Sigmoid colon (tissue), 7 donors: ENCODE data around the gene TUBAL3. TPM values are rescaled to one million over a fixed set of nuclear protein-coding genes. Genes with fewer than 3 reads are reported as not detected.

Experiments
- DNase-seq: peaks from one replicate; pipeline ENCODE4 v3.0.0-alpha.2; 2019
- H3K27ac ChIP-seq, 4 donors: fragments of 200-600 bp; sonication (generic); one replicate each; pipeline ENCODE4 v1.5.1; 2016 to 2019; ENCODE audit warnings: mild to moderate bottlenecking in 1 of 4
- H3K27me3 ChIP-seq, 3 donors: fragments of 200-600 bp; sonication (generic); one replicate each; pipeline ENCODE4 v1.5.1; 2019; ENCODE audit warnings: mild to moderate bottlenecking in 1 of 3
- H3K36me3 ChIP-seq, 4 donors: fragments of 200-600 bp; sonication (generic); one replicate each; pipeline ENCODE4 v1.5.1; 2016 to 2019
- H3K4me1 ChIP-seq, 4 donors: fragments of 200-600 bp; sonication (generic); one replicate each; pipeline ENCODE4 v1.5.1; 2017 to 2019
- H3K4me3 ChIP-seq, 4 donors: fragments of 200-600 bp; sonication (generic); one replicate each; pipeline ENCODE4 v1.5.1; 2017 to 2019; ENCODE audit warnings: mild to moderate bottlenecking in 2 of 4, moderate library complexity in 1 of 4
- H3K9me3 ChIP-seq, 4 donors: fragments of 200-600 bp in 3 of 4; sonication (generic) in 3 of 4; one replicate each; pipeline versions ENCODE4 v1.5.1 to v1.6.1; 2013 to 2019
- EP300 ChIP-seq, 4 donors: sonication (generic); formaldehyde crosslinking; IDR thresholded peaks; one replicate each; pipeline ENCODE4 v1.6.1; 2017; ENCODE audit warnings: antibody characterized with exemption in 4 of 4
- POLR2A ChIP-seq, 2 donors: fragments of 450-650 bp; IDR thresholded peaks; one replicate each; pipeline ENCODE4 v1.6.1; 2016; ENCODE audit warnings: antibody characterized with exemption in 2 of 2, mild to moderate bottlenecking in 2 of 2, moderate library complexity in 2 of 2
- POLR2AphosphoS5 ChIP-seq, 4 donors: sonication (generic); formaldehyde crosslinking; IDR thresholded peaks; one replicate each; pipeline ENCODE4 v1.6.1; 2017; ENCODE audit warnings: antibody characterized with exemption in 4 of 4
- WGBS, 2 donors: extraction: QIAGEN DNeasy Blood & Tissue Kit; methylation state at CpG; one replicate each; pipeline ENCODE4 v1.1.7; 2013; 5-methylcytosine and 5-hydroxymethylcytosine counted together
- intact Hi-C: fragments of 100-400 bp; cut with DNase I; formaldehyde crosslinking; loops from one replicate; pipeline ENCODE4 v1.15.1; 2023
- polyA plus RNA-seq, 3 donors: library from polyadenylated mRNA; stranded (reverse); fragments of 200-250 nt; gene quantifications; one replicate each; pipeline ENCODE4 v1.2.3, GENCODE V29; 2013
- total RNA-seq, 4 donors: library from RNA; depleted of rRNA; stranded (reverse); fragments of >200 nt; gene quantifications; one replicate each; pipeline ENCODE4 v1.1.0, GENCODE V29; 2016
- TF ChIP-seq, protein P1 (sequence below), 4 experiments: fragments of 450-650 bp in 3 of 4; fragments of 200-600 bp in 1 of 4; IDR thresholded peaks; one replicate each; pipeline ENCODE4 v1.5.1; 2016 to 2019; ENCODE audit warnings: antibody characterized with exemption in 4 of 4, mild to moderate bottlenecking in 3 of 4, moderate library complexity in 2 of 4
- donor health status: healthy with polysubstance abuse.
- donor health status: Bipolar disorder and iron deficiency.
- donor health status: healthy.

The TUBAL3 gene
- total and polyA plus RNA-seq, 7 donors = 15.3 to 52.2 (median 40.8) TPM; not detected in 4

- no peaks in the 10 kb centered on the region for H3K36me3 ChIP-seq
- H3K4me1 ChIP-seq = no peaks in the 10 kb centered on the region
- no peak overlapping the region for H3K27ac ChIP-seq
- no peak for DNase-seq
- 92 to 95% methylated on average over 12 of the region's 12 CpGs for WGBS, 2 donors
- TF ChIP-seq, protein P1, sequence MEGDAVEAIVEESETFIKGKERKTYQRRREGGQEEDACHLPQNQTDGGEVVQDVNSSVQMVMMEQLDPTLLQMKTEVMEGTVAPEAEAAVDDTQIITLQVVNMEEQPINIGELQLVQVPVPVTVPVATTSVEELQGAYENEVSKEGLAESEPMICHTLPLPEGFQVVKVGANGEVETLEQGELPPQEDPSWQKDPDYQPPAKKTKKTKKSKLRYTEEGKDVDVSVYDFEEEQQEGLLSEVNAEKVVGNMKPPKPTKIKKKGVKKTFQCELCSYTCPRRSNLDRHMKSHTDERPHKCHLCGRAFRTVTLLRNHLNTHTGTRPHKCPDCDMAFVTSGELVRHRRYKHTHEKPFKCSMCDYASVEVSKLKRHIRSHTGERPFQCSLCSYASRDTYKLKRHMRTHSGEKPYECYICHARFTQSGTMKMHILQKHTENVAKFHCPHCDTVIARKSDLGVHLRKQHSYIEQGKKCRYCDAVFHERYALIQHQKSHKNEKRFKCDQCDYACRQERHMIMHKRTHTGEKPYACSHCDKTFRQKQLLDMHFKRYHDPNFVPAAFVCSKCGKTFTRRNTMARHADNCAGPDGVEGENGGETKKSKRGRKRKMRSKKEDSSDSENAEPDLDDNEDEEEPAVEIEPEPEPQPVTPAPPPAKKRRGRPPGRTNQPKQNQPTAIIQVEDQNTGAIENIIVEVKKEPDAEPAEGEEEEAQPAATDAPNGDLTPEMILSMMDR (IDR thresholded peaks at IDR 0.05) = no peak
- no peak for TF ChIP-seq POLR2AphosphoS5 (IDR thresholded peaks at IDR 0.05)
- no peak for TF ChIP-seq EP300 (IDR thresholded peaks at IDR 0.05)
- TF ChIP-seq POLR2A (IDR thresholded peaks at IDR 0.05) = no peak
- H3K9me3 ChIP-seq = no peaks in the 10 kb centered on the region
- intact Hi-C loops = no loop called here
- H3K27me3 ChIP-seq = no peaks in the 10 kb centered on the region
- H3K4me3 ChIP-seq = no peak overlapping the region
These were observed 7.9 kb downstream of the TUBAL3 start for GRCh38 chr10:5396556-5397300.

DNA sequence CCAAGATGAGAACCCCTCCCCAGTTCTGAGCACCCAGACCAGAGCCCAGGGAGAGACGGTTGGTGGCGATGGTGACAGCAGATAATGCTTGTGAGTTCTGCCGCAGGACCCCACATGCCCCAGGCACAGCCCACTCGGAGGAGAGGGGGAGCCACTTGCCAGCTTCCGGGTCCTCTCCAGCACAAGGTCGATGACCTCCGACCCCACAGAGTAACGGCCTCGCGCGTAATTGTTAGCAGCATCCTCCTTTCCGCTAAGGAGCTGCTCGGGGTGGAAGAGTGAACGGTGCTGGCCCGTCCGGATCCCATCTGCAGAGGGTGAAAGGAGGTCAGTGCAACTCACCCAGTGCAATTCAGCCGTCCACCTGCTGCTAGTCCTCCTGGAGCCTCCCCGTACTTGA, 9.5 kb downstream of the TUBAL3 start:
- H3K4me3 ChIP-seq = no peak overlapping the region
- peaks cover 0 to 8% (median 2%) of the 10 kb centered on the region in 4 donors for H3K9me3 ChIP-seq
- no peak for TF ChIP-seq POLR2A (IDR thresholded peaks at IDR 0.05)
- TF ChIP-seq POLR2AphosphoS5 (IDR thresholded peaks at IDR 0.05) = no peak
- intact Hi-C loops = no loop called here
- no peak for DNase-seq
- H3K36me3 ChIP-seq = no peaks in the 10 kb centered on the region
- no peak overlapping the region for H3K27ac ChIP-seq
- H3K27me3 ChIP-seq = no peaks in the 10 kb centered on the region
- no peaks in the 10 kb centered on the region for H3K4me1 ChIP-seq
- WGBS, 2 donors = 92 to 94% methylated on average over 18 of the region's 18 CpGs

GRCh38 chr10:5393529-5393928, 11.1 kb downstream of the TUBAL3 start:
- intact Hi-C loops = no loop called here
- Histone ChIP-seq H3K27ac (no peak overlapping the region), H3K9me3 (peaks cover 0 to 15% (median 2%) of the 10 kb centered on the region in 4 donors), H3K4me1 (no peaks in the 10 kb centered on the region), H3K27me3 (no peaks in the 10 kb centered on the region), H3K4me3 (no peak overlapping the region), H3K36me3 (no peaks in the 10 kb centered on the region)
- DNase-seq = no peak
- no peak for TF ChIP-seq EP300 (IDR thresholded peaks at IDR 0.05)
- TF ChIP-seq POLR2A (IDR thresholded peaks at IDR 0.05) = no peak
- TF ChIP-seq POLR2AphosphoS5 (IDR thresholded peaks at IDR 0.05) = no peak
- TF ChIP-seq, protein P1 (IDR thresholded peaks at IDR 0.05) = no peak
- WGBS, 2 donors = 93 to 95% methylated on average over 14 of the region's 14 CpGs

GRCh38 chr10:5391790-5392189, 12.8 kb downstream of the TUBAL3 start:
- no peak for TF ChIP-seq POLR2A (IDR thresholded peaks at IDR 0.05)
- TF ChIP-seq, protein P1 (IDR thresholded peaks at IDR 0.05) = no peak
- Histone ChIP-seq H3K9me3 (peaks cover 0 to 15% (median 2%) of the 10 kb centered on the region in 4 donors), H3K4me1 (no peaks in the 10 kb centered on the region), H3K27ac (no peak overlapping the region), H3K27me3 (no peaks in the 10 kb centered on the region), H3K36me3 (no peaks in the 10 kb centered on the region), H3K4me3 (no peak overlapping the region)
- no peak for DNase-seq
- 94% methylated on average over 3 of the region's 3 CpGs for WGBS, 2 donors
- intact Hi-C loops = no loop called here

DNA sequence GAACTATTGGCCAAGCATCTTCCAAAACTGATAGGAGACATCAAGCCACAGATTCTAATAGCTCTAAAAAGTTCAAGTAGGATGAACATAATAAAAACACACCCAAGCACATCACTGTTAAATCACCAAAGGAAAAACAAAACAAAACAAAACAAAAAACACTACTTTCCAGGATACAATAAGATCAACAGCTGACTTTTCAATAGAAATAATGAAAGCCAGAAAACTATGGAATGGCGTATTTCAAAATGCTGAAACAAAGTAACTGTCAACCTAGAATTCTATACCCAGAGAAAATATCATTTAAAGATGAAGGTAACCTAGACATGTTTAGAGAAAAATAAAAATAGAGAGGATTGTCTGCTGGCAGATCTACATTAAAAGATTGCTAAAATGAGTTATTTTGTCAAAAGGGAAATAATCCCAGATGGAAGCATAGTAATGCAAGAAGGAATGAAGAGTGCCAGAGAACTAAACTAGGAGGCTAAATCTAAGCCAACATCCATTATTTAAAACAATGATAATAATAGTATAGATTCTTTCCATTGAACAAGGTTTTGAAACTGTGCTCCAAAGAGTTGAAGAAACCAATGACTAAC, 13.9 kb downstream of the TUBAL3 start:
- Histone ChIP-seq H3K36me3 (no peaks in the 10 kb centered on the region), H3K27me3 (no peaks in the 10 kb centered on the region), H3K9me3 (peaks cover 0 to 15% (median 2%) of the 10 kb centered on the region in 4 donors), H3K4me1 (no peaks in the 10 kb centered on the region), H3K27ac (no peak overlapping the region), H3K4me3 (no peak overlapping the region)
- TF ChIP-seq POLR2AphosphoS5 (IDR thresholded peaks at IDR 0.05) (no peak), POLR2A (IDR thresholded peaks at IDR 0.05) (no peak), EP300 (IDR thresholded peaks at IDR 0.05) (no peak)
- TF ChIP-seq, protein P1 (IDR thresholded peaks at IDR 0.05) = no peak
- DNase-seq = no peak
- intact Hi-C loops = no loop called here
- WGBS, 2 donors = 94 to 100% methylated on average over 1 of the region's 1 CpG
